Body of pancreas (tissue), 4 donors: ENCODE data around the gene AMACR. TPM values are rescaled to one million over a fixed set of nuclear protein-coding genes. Genes with fewer than 3 reads are reported as not detected.

Experiments
- ATAC-seq: fragments of 150-250 bp; one replicate; pipeline ENCODE4 v1.9.1; 2016
- DNase-seq, 4 donors: peaks; one replicate each; pipeline ENCODE4 v3.0.0-alpha.2; 2019
- H3K27ac ChIP-seq, 4 donors: fragments of 200-600 bp; sonication (generic); 1 replicate in 3 of 4; 2 replicates in 1 of 4; pipeline versions ENCODE4 v1.5.1 to v1.6.1; 2016 to 2019; ENCODE audit warnings: mild to moderate bottlenecking in 1 of 4, mixed read lengths in 1 of 4, moderate library complexity in 1 of 4
- H3K27me3 ChIP-seq, 2 donors: fragments of 200-600 bp; sonication (generic); one replicate each; pipeline ENCODE4 v1.6.0; 2016; ENCODE audit warnings: mild to moderate bottlenecking in 1 of 2
- H3K36me3 ChIP-seq, 2 donors: fragments of 200-600 bp; sonication (generic); replicated peaks in 1 of 2; 2 replicates each; pipeline ENCODE4 v1.5.1; 2016; ENCODE audit warnings: low read depth in 2 of 2; ENCODE audit not compliant: insufficient read depth in 1 of 2
- H3K4me1 ChIP-seq: fragments of 200-600 bp; sonication (generic); one replicate; pipeline ENCODE4 v1.6.0; 2016
- H3K4me3 ChIP-seq, 2 donors: fragments of 200-600 bp; sonication (generic); 1 replicate in 1 of 2; 2 replicates in 1 of 2; pipeline ENCODE4 v1.5.1; 2016 to 2019
- H3K9me3 ChIP-seq, 3 donors: fragments of 200-600 bp; sonication (generic); 1 replicate in 2 of 3; 2 replicates in 1 of 3; pipeline ENCODE4 v1.5.1; 2016
- CTCF ChIP-seq, 7 experiments: fragments of 450-650 bp in 4 of 7; fragments of 200-600 bp in 3 of 7; sonication (generic) in 3 of 7; IDR thresholded peaks; one replicate each; pipeline ENCODE4 v1.5.1; 2016 to 2019; ENCODE audit warnings: antibody characterized with exemption in 7 of 7
- POLR2A ChIP-seq, 3 donors: fragments of 450-650 bp; IDR thresholded peaks; one replicate each; pipeline ENCODE4 v1.6.1; 2016; ENCODE audit warnings: antibody characterized with exemption in 3 of 3, mild to moderate bottlenecking in 2 of 3
- WGBS, 2 donors: methylation state at CpG; one replicate each; pipeline ENCODE4 v1.1.5; 2017; 5-methylcytosine and 5-hydroxymethylcytosine counted together
- intact Hi-C: fragments of 100-400 bp; cut with DNase I; formaldehyde crosslinking; loops from one replicate; pipeline ENCODE4 v1.15.1; 2023
- total RNA-seq, 2 donors: library from RNA; depleted of rRNA; stranded (reverse); fragments of >200 nt; gene quantifications; one replicate each; pipeline ENCODE4 v1.1.0, GENCODE V29; 2016

The AMACR gene
- total RNA-seq, 2 donors from 2014 or later = 5.4 to 7.3 TPM

GRCh38 chr5:34047774-34048572 is 40.1 kb upstream of the AMACR start:
- Histone ChIP-seq H3K4me1 (peaks cover 23% of the 10 kb centered on the region), H3K9me3 (no peaks in the 10 kb centered on the region), H3K4me3 (no peak overlapping the region), H3K27ac (no peak overlapping the region), H3K27me3 (no peaks in the 10 kb centered on the region), H3K36me3 (no peaks in the 10 kb centered on the region)
- intact Hi-C loops = no loop called here
- no peak for TF ChIP-seq POLR2A (IDR thresholded peaks at IDR 0.05)
- TF ChIP-seq CTCF (IDR thresholded peaks at IDR 0.05) = no peak
- no peak for DNase-seq
- no peak for ATAC-seq

- no peak for TF ChIP-seq POLR2A (IDR thresholded peaks at IDR 0.05)
- TF ChIP-seq CTCF (IDR thresholded peaks at IDR 0.05) = no peak
- WGBS, 2 donors = 82 to 91% methylated on average over 4 of the region's 4 CpGs
- intact Hi-C loops = no loop called here
- H3K9me3 ChIP-seq = no peaks in the 10 kb centered on the region
- H3K4me1 ChIP-seq = peaks cover 31% of the 10 kb centered on the region
- ATAC-seq = no peak
- H3K27ac ChIP-seq = no peak overlapping the region
- no peak for DNase-seq
- no peaks in the 10 kb centered on the region for H3K36me3 ChIP-seq
- H3K27me3 ChIP-seq = no peaks in the 10 kb centered on the region
- no peak overlapping the region for H3K4me3 ChIP-seq
Measured at GRCh38 chr5:34047143-34047542, 39.3 kb upstream of the AMACR start.

GRCh38 chr5:34045996-34046395 is 38.1 kb upstream of the AMACR start:
- no peaks in the 10 kb centered on the region for H3K36me3 ChIP-seq
- DNase-seq = peak in 1 of 4 donors; percentile 27
- TF ChIP-seq CTCF (IDR thresholded peaks at IDR 0.05) = no peak
- TF ChIP-seq POLR2A (IDR thresholded peaks at IDR 0.05) = no peak
- H3K4me1 ChIP-seq = peaks cover 32% of the 10 kb centered on the region
- no peak overlapping the region for H3K4me3 ChIP-seq
- no peaks in the 10 kb centered on the region for H3K9me3 ChIP-seq
- intact Hi-C loops = no loop called here
- ATAC-seq = no peak
- no peak overlapping the region for H3K27ac ChIP-seq
- H3K27me3 ChIP-seq = no peaks in the 10 kb centered on the region

- Histone ChIP-seq H3K27ac (no peak overlapping the region), H3K9me3 (no peaks in the 10 kb centered on the region), H3K4me3 (no peak overlapping the region), H3K27me3 (no peaks in the 10 kb centered on the region), H3K36me3 (no peaks in the 10 kb centered on the region), H3K4me1 (peaks cover 32% of the 10 kb centered on the region)
- TF ChIP-seq CTCF (IDR thresholded peaks at IDR 0.05) = no peak
- intact Hi-C loops = no loop called here
- DNase-seq (no peak), ATAC-seq (no peak)
- WGBS, 2 donors = 88 to 91% methylated on average over 3 of the region's 3 CpGs
Measured at GRCh38 chr5:34045023-34045422, 37.2 kb upstream of the AMACR start.
